Astrocyte of the cerebellum (primary cell): ENCODE data around the gene DAPP1.
A peak's percentile ranks its signal among the peaks of the same experiment; 100 is the strongest.

Experiments used
- DNase-seq: peaks from one replicate; pipeline ENCODE4 v3.0.0-alpha.2; 2011; ENCODE audit warnings: low read depth
- H3K4me3 ChIP-seq: 2 replicates; pipeline ENCODE4 v1.5.1; 2011; ENCODE audit warnings: mild to moderate bottlenecking, low read depth, low read length, moderate library complexity
- in situ Hi-C: cut with HindIII; loops from 2 replicates; pipeline ENCODE4 v1.10.0; 2017; ENCODE audit warnings: low sequenced_read_pairs
- TF ChIP-seq, protein P1 (sequence below): IDR thresholded peaks from 2 replicates; pipeline ENCODE4 v1.5.1; 2012; ENCODE audit warnings: low read length, low read depth, moderate library complexity, mild to moderate bottlenecking; ENCODE audit errors: missing control alignments

The DAPP1 gene

DNA sequence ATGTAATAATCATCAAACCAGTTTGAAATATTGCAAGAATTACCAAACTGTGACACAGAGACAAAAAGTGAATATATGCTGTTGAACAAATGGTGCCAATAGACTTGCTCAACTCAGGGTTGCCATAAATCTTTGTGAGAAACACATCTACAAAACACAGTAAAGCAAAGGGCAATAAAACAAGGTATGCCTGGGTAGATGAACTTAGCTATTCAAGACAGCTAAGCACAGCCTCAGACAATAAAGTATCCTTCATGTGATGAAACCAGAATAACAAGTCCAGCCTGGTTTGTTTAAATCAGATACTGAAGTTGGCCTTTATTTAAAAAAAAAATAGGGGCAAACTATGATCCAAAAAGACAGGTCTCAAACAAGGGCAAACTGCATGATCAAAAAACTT lies 58.4 kb downstream of the DAPP1 start:
- in situ Hi-C loops, result no loop called here
- DNase-seq, result no peak
- TF ChIP-seq, protein P1, sequence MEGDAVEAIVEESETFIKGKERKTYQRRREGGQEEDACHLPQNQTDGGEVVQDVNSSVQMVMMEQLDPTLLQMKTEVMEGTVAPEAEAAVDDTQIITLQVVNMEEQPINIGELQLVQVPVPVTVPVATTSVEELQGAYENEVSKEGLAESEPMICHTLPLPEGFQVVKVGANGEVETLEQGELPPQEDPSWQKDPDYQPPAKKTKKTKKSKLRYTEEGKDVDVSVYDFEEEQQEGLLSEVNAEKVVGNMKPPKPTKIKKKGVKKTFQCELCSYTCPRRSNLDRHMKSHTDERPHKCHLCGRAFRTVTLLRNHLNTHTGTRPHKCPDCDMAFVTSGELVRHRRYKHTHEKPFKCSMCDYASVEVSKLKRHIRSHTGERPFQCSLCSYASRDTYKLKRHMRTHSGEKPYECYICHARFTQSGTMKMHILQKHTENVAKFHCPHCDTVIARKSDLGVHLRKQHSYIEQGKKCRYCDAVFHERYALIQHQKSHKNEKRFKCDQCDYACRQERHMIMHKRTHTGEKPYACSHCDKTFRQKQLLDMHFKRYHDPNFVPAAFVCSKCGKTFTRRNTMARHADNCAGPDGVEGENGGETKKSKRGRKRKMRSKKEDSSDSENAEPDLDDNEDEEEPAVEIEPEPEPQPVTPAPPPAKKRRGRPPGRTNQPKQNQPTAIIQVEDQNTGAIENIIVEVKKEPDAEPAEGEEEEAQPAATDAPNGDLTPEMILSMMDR, result no peak
- H3K4me3 ChIP-seq, result no peak overlapping the region

- in situ Hi-C loops, result no loop called here
- no peak overlapping the region for H3K4me3 ChIP-seq
- TF ChIP-seq, protein P1, result no peak
- DNase-seq, result no peak
Observed at GRCh38 chr4:99876946-99877345, 60.3 kb downstream of the DAPP1 start.

DNA sequence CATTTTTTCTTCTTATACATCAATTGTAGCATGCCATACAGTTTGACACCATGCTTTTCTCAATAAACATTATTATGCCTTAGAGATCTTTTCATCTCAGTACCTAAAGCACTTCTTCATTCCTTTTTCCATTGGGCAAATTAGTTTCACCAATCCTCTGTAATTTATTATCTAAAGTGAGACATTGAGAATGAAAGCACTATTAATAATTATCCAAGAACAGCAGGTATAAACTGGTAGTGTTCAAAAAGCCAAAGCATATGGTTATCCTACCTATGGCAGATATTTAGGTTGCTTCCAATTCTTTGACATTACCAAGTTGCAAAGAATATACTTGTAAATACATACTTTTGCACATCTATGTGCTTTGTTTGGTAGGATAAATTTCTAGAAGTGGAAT lies 62.0 kb downstream of the DAPP1 start:
- in situ Hi-C loops, result no loop called here
- DNase-seq, result no peak
- no peak overlapping the region for H3K4me3 ChIP-seq
- TF ChIP-seq, protein P1, result no peak

DNA sequence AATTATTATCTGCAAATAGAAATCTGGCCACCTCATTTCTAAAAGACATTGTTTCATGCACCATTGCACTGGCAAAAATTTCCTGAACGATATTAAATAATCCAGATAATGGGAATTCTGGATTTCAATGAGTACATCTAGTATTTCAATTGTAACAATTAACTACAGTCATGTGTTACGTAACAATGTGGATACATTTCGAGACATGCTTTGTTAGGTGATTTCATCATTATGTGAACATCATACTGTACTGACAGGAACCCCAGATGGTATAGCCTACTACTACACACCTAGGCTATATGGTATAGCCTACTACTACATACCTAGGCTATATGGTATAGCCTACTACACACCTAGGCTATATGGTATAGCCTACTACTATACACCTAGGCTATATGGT lies 62.8 kb downstream of the DAPP1 start:
- DNase-seq, result no peak
- TF ChIP-seq, protein P1, result no peak
- in situ Hi-C loops, result no loop called here
- no peak overlapping the region for H3K4me3 ChIP-seq

- H3K4me3 ChIP-seq, result no peak overlapping the region
- TF ChIP-seq, protein P1, result peak; percentile 45
- in situ Hi-C loops, result no loop called here
- peak; percentile 38 for DNase-seq
Observed at GRCh38 chr4:99885063-99885664, 68.5 kb downstream of the DAPP1 start.

DNA sequence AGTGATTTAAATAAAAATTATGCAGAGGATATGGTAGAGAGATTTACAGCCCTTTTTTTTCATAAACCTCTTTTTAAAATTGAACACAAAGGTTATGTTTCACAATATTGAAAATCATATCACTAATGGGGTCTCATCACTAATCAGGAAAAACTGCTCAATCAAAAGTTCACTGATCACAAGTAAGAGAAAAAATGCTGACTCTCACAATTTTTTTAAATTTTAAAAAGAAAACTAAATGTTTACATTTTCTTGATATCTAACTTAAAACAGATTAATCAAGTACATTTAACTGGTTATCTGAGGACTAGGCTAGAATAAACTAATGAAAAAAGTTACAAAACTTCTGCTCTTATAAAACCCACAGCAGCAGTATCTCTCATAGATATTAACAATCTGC lies 69.1 kb downstream of the DAPP1 start:
- TF ChIP-seq, protein P1, result no peak
- DNase-seq, result no peak
- H3K4me3 ChIP-seq, result no peak overlapping the region
- in situ Hi-C loops, result no loop called here
